ENCODE data around the gene OPN1MW2.
"Not testable (repeated sequence)": the region's sequence is repeated elsewhere in the genome, so short reads cannot be mapped to it uniquely, and the experiment has no call there.

OPN1MW2 gene

DNA sequence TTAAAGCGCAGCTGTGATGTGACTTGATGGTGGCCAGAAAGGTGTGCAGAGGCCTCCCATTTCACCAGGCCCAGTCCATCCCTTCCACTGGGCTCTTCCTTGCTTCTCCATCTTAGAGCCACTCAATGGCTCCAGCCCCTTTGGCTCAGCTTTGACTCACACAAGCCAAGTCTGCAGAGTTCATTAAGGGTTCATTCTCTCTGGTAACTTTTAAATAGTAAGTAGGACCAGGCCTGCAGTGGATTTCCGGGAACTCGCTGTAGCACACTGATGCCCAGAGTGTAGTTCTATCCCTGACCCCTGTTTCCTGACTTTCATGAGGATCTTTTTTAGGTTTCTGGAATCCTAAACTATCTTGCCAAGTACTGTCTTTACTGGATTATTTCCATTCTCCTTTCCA is 49.7 kb downstream of the OPN1MW2 start:
- DNase-seq (ENCODE audit: low spot score) = not testable (repeated sequence)

All from left forelimb (tissue), 1 donor.